AG04449 (cell line): ENCODE measurements around the gene LRRC74A.

Experiments
- CTCF ChIA-PET: fragments of 350-600 bp; formaldehyde crosslinking; extraction: SDS; loops from one replicate; lab custom pipeline; 2021; ENCODE audit warnings: antibody characterized with exemption; lab: Yijun Ruan, JAX
- POLR2A ChIA-PET: fragments of 400-600, 350-600 bp; formaldehyde crosslinking; extraction: SDS; loops from one replicate; lab custom pipeline; 2020; ENCODE audit warnings: antibody characterized with exemption, inconsistent platforms; lab: Yijun Ruan, JAX
- DNase-seq: peaks from one replicate; pipeline ENCODE4 v3.0.0-alpha.2; 2010; ENCODE audit warnings: low read depth, low spot score
- H3K4me3 ChIP-seq: 2 replicates; pipeline ENCODE4 v1.5.1; 2011; ENCODE audit warnings: low read depth, mild to moderate bottlenecking, control low read depth, low read length
- TF ChIP-seq, protein P1 (sequence below): IDR thresholded peaks from one replicate; pipeline ENCODE4 v1.5.1; 2011; ENCODE audit warnings: mild to moderate bottlenecking, moderate library complexity, low read length, control low read depth, inconsistent platforms; ENCODE audit not compliant: insufficient read depth; ENCODE audit errors: missing control alignments

The LRRC74A gene

DNA sequence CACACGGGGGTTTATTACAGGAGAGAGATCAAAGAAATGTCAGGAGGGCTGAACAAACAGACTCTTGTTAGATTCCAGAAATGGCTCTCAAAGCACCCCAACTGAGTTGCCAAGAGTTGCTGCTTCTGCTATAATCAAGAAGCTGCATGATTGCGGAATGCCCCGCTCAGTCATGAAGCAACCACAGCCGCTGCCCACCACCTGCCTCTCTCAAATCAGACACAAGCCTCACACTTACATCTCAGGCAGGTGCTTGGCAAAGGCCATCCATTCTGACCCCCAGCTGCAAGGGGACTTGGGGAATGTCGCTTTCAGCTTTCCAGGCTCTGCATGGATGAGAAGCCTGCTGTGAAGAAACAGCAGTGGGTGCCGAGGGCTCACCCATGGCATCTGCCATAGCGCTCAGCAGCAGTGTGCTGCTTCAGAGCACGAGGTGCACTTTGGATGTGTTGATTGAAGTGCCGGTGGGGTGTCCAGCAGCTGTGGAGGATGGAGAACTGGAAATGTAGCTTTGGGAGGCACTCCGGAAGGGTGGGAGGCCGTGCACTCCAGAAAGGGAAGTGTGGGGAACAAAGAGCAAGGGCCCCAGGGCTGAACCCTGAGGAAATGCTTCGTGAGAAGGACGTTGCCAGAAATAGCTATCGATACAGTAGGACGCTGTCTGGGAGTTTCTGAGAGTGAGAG is 37.7 kb downstream of the LRRC74A start:
- ChIA-PET CTCF (interaction anchor here (4.1 to 15.3 kb wide), 2 partner anchors 10 to 211 kb away, joined by 37 to 1065 read pairs; no protein-coding TSS in a partner anchor), POLR2A (no interaction called here)
- DNase-seq: no peak
- H3K4me3 ChIP-seq: no peak overlapping the region
- TF ChIP-seq, protein P1, sequence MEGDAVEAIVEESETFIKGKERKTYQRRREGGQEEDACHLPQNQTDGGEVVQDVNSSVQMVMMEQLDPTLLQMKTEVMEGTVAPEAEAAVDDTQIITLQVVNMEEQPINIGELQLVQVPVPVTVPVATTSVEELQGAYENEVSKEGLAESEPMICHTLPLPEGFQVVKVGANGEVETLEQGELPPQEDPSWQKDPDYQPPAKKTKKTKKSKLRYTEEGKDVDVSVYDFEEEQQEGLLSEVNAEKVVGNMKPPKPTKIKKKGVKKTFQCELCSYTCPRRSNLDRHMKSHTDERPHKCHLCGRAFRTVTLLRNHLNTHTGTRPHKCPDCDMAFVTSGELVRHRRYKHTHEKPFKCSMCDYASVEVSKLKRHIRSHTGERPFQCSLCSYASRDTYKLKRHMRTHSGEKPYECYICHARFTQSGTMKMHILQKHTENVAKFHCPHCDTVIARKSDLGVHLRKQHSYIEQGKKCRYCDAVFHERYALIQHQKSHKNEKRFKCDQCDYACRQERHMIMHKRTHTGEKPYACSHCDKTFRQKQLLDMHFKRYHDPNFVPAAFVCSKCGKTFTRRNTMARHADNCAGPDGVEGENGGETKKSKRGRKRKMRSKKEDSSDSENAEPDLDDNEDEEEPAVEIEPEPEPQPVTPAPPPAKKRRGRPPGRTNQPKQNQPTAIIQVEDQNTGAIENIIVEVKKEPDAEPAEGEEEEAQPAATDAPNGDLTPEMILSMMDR: no peak

DNA sequence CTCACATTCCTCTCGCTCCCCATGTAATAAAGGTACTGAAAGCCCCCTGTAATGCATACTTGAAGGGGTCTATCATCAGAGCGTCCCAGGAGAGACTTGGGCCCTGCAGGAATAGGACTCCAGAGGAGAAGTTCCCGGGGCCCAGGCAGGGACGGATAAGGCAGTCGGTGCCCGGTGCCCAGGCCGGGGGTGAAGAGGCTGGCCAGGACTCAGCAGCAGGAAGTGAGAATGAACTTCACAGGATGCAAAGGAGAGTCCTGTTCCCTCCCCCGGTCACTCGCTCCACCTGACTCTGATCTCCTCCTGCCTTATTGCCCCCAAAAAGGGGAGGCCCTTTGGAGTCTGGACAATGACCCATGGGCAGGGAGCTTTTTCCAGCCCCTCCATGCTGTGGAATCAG is 40.2 kb downstream of the LRRC74A start:
- CTCF ChIA-PET: interaction anchor here (1.0 to 15.3 kb wide), 6 partner anchors 8 to 209 kb away, joined by 3 to 1065 read pairs (median 8); no protein-coding TSS in a partner anchor
- TF ChIP-seq, protein P1: no peak
- DNase-seq: no peak
- POLR2A ChIA-PET: no interaction called here
- no peak overlapping the region for H3K4me3 ChIP-seq

DNA sequence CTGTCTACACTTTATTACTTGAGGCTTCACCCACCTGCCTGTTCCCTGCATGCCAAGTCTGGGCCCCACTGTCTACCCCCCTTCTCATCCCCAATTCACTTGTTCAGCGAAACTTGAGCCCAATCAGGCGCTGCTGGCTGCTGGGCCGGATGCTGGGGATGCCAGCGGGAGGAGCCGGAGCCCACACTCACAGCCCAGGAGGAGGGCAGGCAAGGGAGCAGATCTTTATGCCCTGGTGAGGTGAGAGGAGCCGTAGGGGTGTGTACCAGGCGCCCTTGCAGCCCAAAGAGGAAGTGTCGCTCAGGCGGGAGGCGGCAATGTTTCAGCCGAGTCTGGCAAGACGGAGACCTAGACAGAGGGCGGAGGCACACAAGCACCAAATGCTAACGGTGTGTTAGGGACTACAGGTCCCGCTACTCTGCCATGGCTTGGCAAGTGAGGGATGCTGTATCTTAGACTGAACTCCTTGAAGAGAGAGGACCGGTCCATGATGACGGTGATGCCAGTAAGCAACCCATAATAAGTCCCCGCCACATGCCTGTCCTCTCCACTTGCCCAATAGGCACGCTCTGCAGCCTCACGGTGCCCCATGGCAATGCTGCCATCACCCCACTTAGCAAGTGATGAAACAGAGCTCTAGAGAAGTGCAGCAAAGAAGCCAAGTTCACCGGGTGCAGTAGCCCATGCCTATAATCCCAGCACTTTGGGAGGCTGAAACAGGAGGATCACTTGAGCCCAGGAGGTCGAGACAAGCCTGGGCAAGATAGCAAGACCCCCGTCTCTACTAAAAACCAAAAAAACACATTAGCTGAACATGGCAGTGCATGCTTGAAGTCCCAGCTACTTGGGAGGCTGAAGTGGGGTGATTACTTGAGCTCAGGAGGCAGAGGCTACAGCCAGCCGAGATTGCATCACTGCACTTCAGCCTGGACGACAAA is 41.6 kb downstream of the LRRC74A start:
- CTCF ChIA-PET: interaction anchor here (0.7 to 15.3 kb wide), 7 partner anchors 8 to 448 kb away, joined by 3 to 1065 read pairs (median 4); no protein-coding TSS in a partner anchor
- TF ChIP-seq, protein P1: no peak

DNA sequence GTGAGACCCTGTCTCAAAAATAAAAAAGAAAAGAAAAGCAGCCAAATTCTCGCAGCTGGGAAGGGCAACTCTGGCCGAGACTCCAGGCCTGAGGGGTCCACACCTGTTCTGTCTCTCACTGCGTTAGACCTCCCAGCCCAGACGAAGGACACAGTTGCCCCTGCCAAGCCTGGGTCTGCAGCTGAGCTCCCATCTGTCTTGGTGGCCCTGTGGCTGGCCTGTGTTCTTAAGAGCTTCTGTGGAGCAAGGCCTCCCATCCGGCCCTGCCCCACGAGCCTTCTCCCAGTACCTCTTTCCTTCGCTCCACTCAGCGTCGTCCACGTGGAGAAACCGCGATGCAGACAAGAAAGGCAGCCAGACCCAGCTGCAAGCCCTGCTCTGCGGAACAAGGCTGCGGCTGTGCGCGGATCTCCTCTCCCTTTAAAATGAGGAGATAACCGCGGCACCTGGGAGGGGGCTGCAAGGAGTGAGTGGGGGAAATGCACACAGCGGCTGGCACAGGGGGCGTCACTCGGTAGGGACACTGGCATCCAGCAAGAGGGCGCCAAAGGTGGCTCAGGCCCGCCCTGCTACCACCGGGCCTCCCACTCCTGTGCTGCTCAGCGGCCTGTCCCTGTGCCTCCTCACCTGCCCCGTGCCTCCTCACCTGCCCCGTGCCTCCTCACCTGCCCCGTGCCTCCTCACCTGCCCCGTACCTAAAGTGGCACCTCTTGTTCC is 42.4 kb downstream of the LRRC74A start:
- H3K4me3 ChIP-seq: no peak overlapping the region
- POLR2A ChIA-PET: no interaction called here

More for the DNA sequence above, 41.6 kb downstream of the LRRC74A start:
- DNase-seq: no peak
- POLR2A ChIA-PET: no interaction called here
- no peak overlapping the region for H3K4me3 ChIP-seq

DNA sequence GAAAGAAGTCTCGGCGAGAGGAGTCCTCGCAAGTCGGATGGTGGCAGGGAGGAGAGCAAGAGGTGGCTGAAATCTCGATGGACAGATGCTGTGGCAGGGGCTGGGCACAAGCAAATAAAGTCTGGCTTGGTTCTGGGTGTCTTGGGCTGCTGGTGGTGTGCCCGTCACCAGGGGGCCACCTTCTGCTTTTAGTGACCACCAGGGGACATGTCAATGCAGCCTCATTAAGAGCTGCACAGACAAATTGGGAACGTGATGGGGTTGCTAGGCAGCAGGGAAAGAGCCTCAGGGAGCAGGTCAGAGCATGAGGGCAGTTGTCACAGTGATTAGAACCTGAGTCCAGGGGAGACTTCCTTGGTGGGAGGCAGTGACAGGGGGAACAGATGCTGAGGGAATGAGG is 44.0 kb downstream of the LRRC74A start:
- ChIA-PET POLR2A (no interaction called here), CTCF (interaction anchor here (0.7 to 15.3 kb wide), 9 partner anchors 9 to 445 kb away, joined by 3 to 1065 read pairs (median 77); no protein-coding TSS in a partner anchor)
- TF ChIP-seq, protein P1: peak; percentile 33
- no peak for DNase-seq
- no peak overlapping the region for H3K4me3 ChIP-seq

More for the DNA sequence above, 42.4 kb downstream of the LRRC74A start:
- CTCF ChIA-PET: interaction anchor here (1.0 to 15.3 kb wide), 5 partner anchors 8 to 447 kb away, joined by 3 to 1065 read pairs (median 7); no protein-coding TSS in a partner anchor
- TF ChIP-seq, protein P1: no peak
- no peak for DNase-seq
